H1 (cell line): ENCODE data around the gene HLA-DMB. TPM values are rescaled to one million over a fixed set of nuclear protein-coding genes. Genes with fewer than 3 reads are reported as not detected.

Experiments
- CHD7 ChIP-seq: fragments of 300-600 bp; sonication (generic); IDR thresholded peaks from 2 replicates; pipeline ENCODE4 v1.7.1; 2012; ENCODE audit warnings: low read length, moderate library complexity, mild to moderate bottlenecking, inconsistent platforms; ENCODE audit not compliant: insufficient replicate concordance
- CTCF ChIP-seq, 3 experiments: IDR thresholded peaks; 1 replicate in 2 of 3; 2 replicates in 1 of 3; pipeline versions ENCODE4 v1.5.1 to v1.6.1; 2011; ENCODE audit warnings: low read length in 3 of 3, mild to moderate bottlenecking in 3 of 3, inconsistent platforms in 2 of 3, low read depth in 1 of 3, moderate library complexity in 1 of 3; ENCODE audit not compliant: insufficient read depth in 1 of 3; ENCODE audit errors: control extremely low read depth in 1 of 3
- EZH2 ChIP-seq: fragments of 200-600 bp; sonication (generic); IDR thresholded peaks from 2 replicates; pipeline ENCODE4 v1.7.1; 2012; ENCODE audit warnings: low read depth, mild to moderate bottlenecking, moderate library complexity, low read length, inconsistent platforms; ENCODE audit not compliant: severe bottlenecking
- MAFK ChIP-seq: IDR thresholded peaks from 2 replicates; pipeline ENCODE4 v1.6.1; 2012; ENCODE audit warnings: low read depth, mild to moderate bottlenecking, improper control_type of control experiment, low read length
- NRF1 ChIP-seq: IDR thresholded peaks from 2 replicates; pipeline ENCODE4 v1.6.1; 2011; ENCODE audit warnings: mild to moderate bottlenecking, low read depth, low read length, improper control_type of control experiment
- SIN3A ChIP-seq, 2 experiments: IDR thresholded peaks in 1 of 2; conservative IDR thresholded peaks in 1 of 2; 2 replicates each; pipeline ENCODE4 v1.6.1; 2011 to 2012; ENCODE audit warnings: low read length in 2 of 2, improper control_type of control experiment in 1 of 2, low read depth in 1 of 2, mild to moderate bottlenecking in 1 of 2
- TEAD4 ChIP-seq: IDR thresholded peaks from 2 replicates; pipeline ENCODE4 v1.6.1; 2012; ENCODE audit warnings: low read depth, low read length, inconsistent platforms, mixed read lengths
- polyA plus RNA-seq, 7 experiments: library from polyadenylated mRNA; depleted of rRNA in 3 of 7; stranded (reverse) in 5 of 7; unstranded in 2 of 7; fragments of >200 nt in 5 of 7; fragments of 200-250 nt in 2 of 7; gene quantifications; 1 replicate in 5 of 7; 2 replicates in 1 of 7; 4 replicates in 1 of 7; pipeline versions ENCODE4 v1.2.1 to v1.2.3, GENCODE V29; 2011 to 2013; ENCODE audit warnings: missing spikeins in 2 of 7, mixed read lengths in 2 of 7
- total RNA-seq: library from RNA; stranded (reverse); fragmentation: NEBNext Ultra II Directional; extraction: Animal tissue kit (Norgen Biotek cat#: 25700); gene quantifications from 2 replicates; pipeline ENCODE4 v1.2.1, GENCODE V29; 2021

HLA-DMB gene
- total and polyA plus RNA-seq, 2 of the 8 experiments (the other 6 are each of a cell fraction or from before 2014, with no cell fraction given): 2.7 to 4.7 TPM

GRCh38 chr6:32945953-32946352, 5.1 kb upstream of the HLA-DMB start (continued):
- TF ChIP-seq CTCF (IDR thresholded peaks at IDR 0.05; ENCODE audit: control extremely low read depth in 1 of 3, insufficient read depth in 1 of 3, low read depth in 1 of 3, low read length in 3 of 3) (no peak), NRF1 (no peak), TEAD4 (no peak), EZH2 (no peak), SIN3A (conservative IDR thresholded peaks at IDR 0.05 in 1 of 2, IDR thresholded peaks at IDR 0.05 in 1 of 2; ENCODE audit: low read depth in 1 of 2, low read length in 2 of 2) (no peak), CHD7 (no peak), MAFK (no peak)
- TF ChIP-seq, all 59 proteins: peak for 0
